ENCODE measurements around the gene ACAD10. TPM values are rescaled to one million over a fixed set of nuclear protein-coding genes. Genes with fewer than 3 reads are reported as not detected.

ACAD10 gene
- total and polyA plus RNA-seq, 3 donors from 2014 or later: 35.2 to 65.7 (median 58.2) TPM

GRCh38 chr12:111780615-111781014 lies 94.8 kb downstream of the ACAD10 start:
- Histone ChIP-seq H3K36me3 (ENCODE audit: low read depth, missing control alignments) (no peaks in the 10 kb centered on the region), H3K4me3 (no peak overlapping the region), H3K27ac (no peak overlapping the region), H3K9me3 (no peaks in the 10 kb centered on the region), H3K4me1 (peaks cover 20% of the 10 kb centered on the region), H3K27me3 (no peaks in the 10 kb centered on the region)
- intact Hi-C loops (cut with DNase I; ENCODE audit: low total_unique reads): no loop called here
- no peak for TF ChIP-seq POLR2A (IDR thresholded peaks at IDR 0.05)
- TF ChIP-seq, protein P1, sequence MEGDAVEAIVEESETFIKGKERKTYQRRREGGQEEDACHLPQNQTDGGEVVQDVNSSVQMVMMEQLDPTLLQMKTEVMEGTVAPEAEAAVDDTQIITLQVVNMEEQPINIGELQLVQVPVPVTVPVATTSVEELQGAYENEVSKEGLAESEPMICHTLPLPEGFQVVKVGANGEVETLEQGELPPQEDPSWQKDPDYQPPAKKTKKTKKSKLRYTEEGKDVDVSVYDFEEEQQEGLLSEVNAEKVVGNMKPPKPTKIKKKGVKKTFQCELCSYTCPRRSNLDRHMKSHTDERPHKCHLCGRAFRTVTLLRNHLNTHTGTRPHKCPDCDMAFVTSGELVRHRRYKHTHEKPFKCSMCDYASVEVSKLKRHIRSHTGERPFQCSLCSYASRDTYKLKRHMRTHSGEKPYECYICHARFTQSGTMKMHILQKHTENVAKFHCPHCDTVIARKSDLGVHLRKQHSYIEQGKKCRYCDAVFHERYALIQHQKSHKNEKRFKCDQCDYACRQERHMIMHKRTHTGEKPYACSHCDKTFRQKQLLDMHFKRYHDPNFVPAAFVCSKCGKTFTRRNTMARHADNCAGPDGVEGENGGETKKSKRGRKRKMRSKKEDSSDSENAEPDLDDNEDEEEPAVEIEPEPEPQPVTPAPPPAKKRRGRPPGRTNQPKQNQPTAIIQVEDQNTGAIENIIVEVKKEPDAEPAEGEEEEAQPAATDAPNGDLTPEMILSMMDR (IDR thresholded peaks at IDR 0.05): no peak
- DNase-seq: no peak
- 97% methylated on average over 5 of the region's 5 CpGs for WGBS, 2 donors

DNA sequence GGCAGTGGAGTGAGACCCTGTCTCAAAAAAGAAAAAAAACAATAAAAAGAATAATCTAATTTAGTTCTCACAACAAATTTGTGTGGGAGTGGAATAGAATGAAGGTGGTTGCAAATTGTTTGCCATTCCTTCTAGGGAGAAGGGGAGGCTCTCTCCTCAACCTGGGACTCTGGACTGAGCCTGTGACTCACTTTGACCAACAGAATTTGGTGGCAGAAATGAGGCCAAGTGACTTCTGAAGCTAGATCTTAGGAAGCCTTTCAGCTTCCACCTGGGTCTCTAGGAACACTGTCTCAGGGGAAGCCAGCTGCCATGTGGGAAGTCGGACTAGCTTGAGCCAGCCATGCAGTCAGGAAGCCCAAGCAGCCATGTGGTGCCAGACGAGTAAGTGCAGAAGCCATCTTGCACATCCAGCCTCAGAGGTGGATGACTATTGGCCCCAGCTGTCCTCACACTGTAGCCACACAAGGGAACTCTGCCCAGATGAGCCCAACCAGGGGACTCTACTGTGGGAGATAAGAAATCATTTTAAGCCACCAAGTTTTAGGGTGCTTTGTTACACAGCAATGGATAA lies 95.3 kb downstream of the ACAD10 start:
- Histone ChIP-seq H3K9me3 (no peaks in the 10 kb centered on the region), H3K27me3 (no peaks in the 10 kb centered on the region), H3K4me1 (peaks cover 14% of the 10 kb centered on the region), H3K36me3 (ENCODE audit: low read depth, missing control alignments) (no peaks in the 10 kb centered on the region), H3K4me3 (no peak overlapping the region), H3K27ac (no peak overlapping the region)
- DNase-seq: no peak
- 100% methylated on average over 2 of the region's 2 CpGs for WGBS, 2 donors
- intact Hi-C loops (cut with DNase I; ENCODE audit: low total_unique reads): no loop called here
- TF ChIP-seq, protein P1 (IDR thresholded peaks at IDR 0.05): no peak
- TF ChIP-seq POLR2A (IDR thresholded peaks at IDR 0.05): no peak

GRCh38 chr12:111783046-111783445 lies 97.2 kb downstream of the ACAD10 start:
- H3K36me3 ChIP-seq (ENCODE audit: low read depth, missing control alignments): no peaks in the 10 kb centered on the region
- H3K4me3 ChIP-seq: no peak overlapping the region
- no peak for TF ChIP-seq POLR2A (IDR thresholded peaks at IDR 0.05)
- TF ChIP-seq, protein P1 (IDR thresholded peaks at IDR 0.05): no peak
- 90 to 94% methylated on average over 17 of the region's 17 CpGs for WGBS, 2 donors
- peaks cover 2% of the 10 kb centered on the region for H3K4me1 ChIP-seq
- no peak for DNase-seq
- H3K9me3 ChIP-seq: no peaks in the 10 kb centered on the region
- intact Hi-C loops (cut with DNase I; ENCODE audit: low total_unique reads): no loop called here
- no peaks in the 10 kb centered on the region for H3K27me3 ChIP-seq
- H3K27ac ChIP-seq: no peak overlapping the region

DNA sequence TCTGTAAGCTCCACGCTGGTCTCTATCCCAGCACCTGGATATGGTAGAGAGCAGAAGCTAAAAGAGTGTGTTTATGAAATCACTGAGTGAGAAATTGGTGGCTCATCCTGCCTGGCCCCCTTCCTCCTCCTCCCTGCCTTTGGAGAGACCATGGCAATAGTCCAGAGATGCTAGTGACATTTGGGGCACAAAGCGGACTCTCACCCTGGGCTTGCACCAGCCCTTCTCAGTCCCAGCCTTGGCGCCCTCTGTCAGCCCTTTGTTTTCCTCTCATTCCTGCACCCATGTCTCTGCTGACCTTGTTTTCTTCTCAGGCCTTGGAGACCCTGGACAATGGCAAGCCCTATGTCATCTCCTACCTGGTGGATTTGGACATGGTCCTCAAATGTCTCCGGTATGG lies 99.1 kb downstream of the ACAD10 start:
- peaks cover 9% of the 10 kb centered on the region for H3K4me1 ChIP-seq
- peak overlapping the region; percentile 24 to 71 for H3K27ac ChIP-seq
- no peak overlapping the region for H3K4me3 ChIP-seq
- no peak for DNase-seq
- no peaks in the 10 kb centered on the region for H3K9me3 ChIP-seq
- 89 to 91% methylated on average over 4 of the region's 4 CpGs for WGBS, 2 donors
- H3K36me3 ChIP-seq (ENCODE audit: low read depth, missing control alignments): no peaks in the 10 kb centered on the region
- no peaks in the 10 kb centered on the region for H3K27me3 ChIP-seq
- intact Hi-C loops (cut with DNase I; ENCODE audit: low total_unique reads): no loop called here
- TF ChIP-seq POLR2A (IDR thresholded peaks at IDR 0.05): no peak
- TF ChIP-seq, protein P1 (IDR thresholded peaks at IDR 0.05): no peak

GRCh38 chr12:111785651-111786050 lies 99.8 kb downstream of the ACAD10 start:
- no peak for TF ChIP-seq POLR2A (IDR thresholded peaks at IDR 0.05)
- Histone ChIP-seq H3K36me3 (ENCODE audit: low read depth, missing control alignments) (no peaks in the 10 kb centered on the region), H3K4me1 (peaks cover 9% of the 10 kb centered on the region), H3K9me3 (no peaks in the 10 kb centered on the region), H3K27ac (peak overlapping the region; percentile 24 to 71), H3K4me3 (no peak overlapping the region), H3K27me3 (no peaks in the 10 kb centered on the region)
- intact Hi-C loops (cut with DNase I; ENCODE audit: low total_unique reads): no loop called here
- 66 to 67% methylated on average over 2 of the region's 2 CpGs for WGBS, 2 donors
- no peak for DNase-seq

All from testis (tissue), 3 donors.